ENCODE data around the gene HIF1A. TPM values are rescaled to one million over a fixed set of nuclear protein-coding genes. Genes with fewer than 3 reads are reported as not detected.
A peak's percentile ranks its signal among the peaks of the same experiment; 100 is the strongest.

Gene HIF1A
- total and polyA plus RNA-seq, 2 of the 13 experiments (the other 11 are each of a cell fraction or from before 2014, with no cell fraction given): 41.0 to 126 TPM

GRCh38 chr14:61761959-61762786 is 66.9 kb downstream of the HIF1A start, which contains the start of gene SNAPC1 (continued):
- no peak for TF ChIP-seq SRSF9 (IDR thresholded peaks at IDR 0.05; ENCODE audit: borderline replicate concordance, insufficient read depth, low read depth, low read length, poor library complexity, severe bottlenecking)
- TF ChIP-seq ZNF569 (CRISPR knock-in tag; IDR thresholded peaks at IDR 0.05; ENCODE audit: borderline replicate concordance): no peak
- TF ChIP-seq NFE2L2 (IDR thresholded peaks at IDR 0.05; ENCODE audit: low read length): no peak
- no peak for TF ChIP-seq ZNF704 (CRISPR knock-in tag; IDR thresholded peaks at IDR 0.05; ENCODE audit: borderline replicate concordance)
- peak; percentile 67 for TF ChIP-seq ZNF781 (CRISPR knock-in tag; IDR thresholded peaks at IDR 0.05; ENCODE audit: borderline replicate concordance, not compliant biosample characterization)
- TF ChIP-seq, protein P1, sequence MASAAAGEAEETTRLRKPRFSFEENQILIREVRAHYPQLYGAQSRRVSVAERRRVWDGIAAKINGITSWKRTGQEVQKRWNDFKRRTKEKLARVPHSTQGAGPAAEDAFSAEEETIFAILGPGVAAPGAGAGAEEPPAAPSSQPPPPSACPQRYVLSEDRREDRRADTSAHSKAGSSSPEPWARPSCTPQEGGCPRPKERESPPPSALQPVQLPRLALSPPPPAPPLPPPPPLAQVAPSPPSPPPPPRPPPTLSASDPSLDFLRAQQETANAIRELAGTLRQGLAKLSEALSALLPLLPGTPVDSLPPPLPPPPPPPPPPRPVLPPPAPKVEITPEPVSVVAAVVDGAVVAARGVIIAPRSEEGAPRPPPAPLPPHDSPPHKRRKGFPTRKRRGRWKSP (CRISPR knock-in tag; IDR thresholded peaks at IDR 0.05): peak; percentile 62; the same call in 1 of the 2 replicates
- TF ChIP-seq MIER2 (CRISPR knock-in tag; IDR thresholded peaks at IDR 0.05): no peak
- TF ChIP-seq ZGPAT (CRISPR knock-in tag; IDR thresholded peaks at IDR 0.05): peak; percentile 68
- TF ChIP-seq SP140L (CRISPR knock-in tag; IDR thresholded peaks at IDR 0.05; ENCODE audit: borderline replicate concordance): no peak
- TF ChIP-seq CBX5 (CRISPR knock-in tag; IDR thresholded peaks at IDR 0.05; ENCODE audit: borderline replicate concordance): no peak
- TF ChIP-seq ZNF543 (CRISPR knock-in tag; IDR thresholded peaks at IDR 0.05): no peak
- no peak for TF ChIP-seq CENPX (CRISPR knock-in tag; IDR thresholded peaks at IDR 0.05)
- TF ChIP-seq, protein P2, sequence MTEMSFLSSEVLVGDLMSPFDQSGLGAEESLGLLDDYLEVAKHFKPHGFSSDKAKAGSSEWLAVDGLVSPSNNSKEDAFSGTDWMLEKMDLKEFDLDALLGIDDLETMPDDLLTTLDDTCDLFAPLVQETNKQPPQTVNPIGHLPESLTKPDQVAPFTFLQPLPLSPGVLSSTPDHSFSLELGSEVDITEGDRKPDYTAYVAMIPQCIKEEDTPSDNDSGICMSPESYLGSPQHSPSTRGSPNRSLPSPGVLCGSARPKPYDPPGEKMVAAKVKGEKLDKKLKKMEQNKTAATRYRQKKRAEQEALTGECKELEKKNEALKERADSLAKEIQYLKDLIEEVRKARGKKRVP (CRISPR knock-in tag; IDR thresholded peaks at IDR 0.05): 0 out of 4 replicates have a peak, but pooled peaks of 1 of the 2 experiments have one; percentile 51
- no peak for TF ChIP-seq ZNF550 (CRISPR knock-in tag; IDR thresholded peaks at IDR 0.05; ENCODE audit: borderline replicate concordance)
- TF ChIP-seq KDM1A (CRISPR knock-in tag; IDR thresholded peaks at IDR 0.05): no peak
- no peak for TF ChIP-seq RNF2 (conservative IDR thresholded peaks at IDR 0.05; ENCODE audit: low read depth)
- TF ChIP-seq SIN3B (IDR thresholded peaks at IDR 0.05; ENCODE audit: low read length): no peak
- no peak for TF ChIP-seq ZNF224 (CRISPR knock-in tag; IDR thresholded peaks at IDR 0.05)
- TF ChIP-seq GLMP (CRISPR knock-in tag; IDR thresholded peaks at IDR 0.05; ENCODE audit: borderline replicate concordance): no peak
- no peak for TF ChIP-seq NFKBIZ (CRISPR knock-in tag; IDR thresholded peaks at IDR 0.05)
- no peak for TF ChIP-seq ZNF337 (CRISPR knock-in tag; IDR thresholded peaks at IDR 0.05; ENCODE audit: borderline replicate concordance, low read depth)
- 0 out of 2 replicates have a peak, but pooled peaks have one; percentile 43 for TF ChIP-seq ZNF790 (CRISPR knock-in tag; IDR thresholded peaks at IDR 0.05; ENCODE audit: borderline replicate concordance)
- TF ChIP-seq ZNF747 (CRISPR knock-in tag; IDR thresholded peaks at IDR 0.05; ENCODE audit: borderline replicate concordance): 0 out of 2 replicates have a peak, but pooled peaks have one; percentile 52
- TF ChIP-seq POGZ (CRISPR knock-in tag; IDR thresholded peaks at IDR 0.05): peak; percentile 68; the same call in 1 of the 2 replicates

Data from HepG2 (cell line).